Pulmonary artery endothelial cell (primary cell): ENCODE data around the gene SMIM35. TPM values are rescaled to one million over a fixed set of nuclear protein-coding genes. Genes with fewer than 3 reads are reported as not detected.
"Not testable (repeated sequence)": the region's sequence is repeated elsewhere in the genome, so short reads cannot be mapped to it uniquely, and the experiment has no call there.

Experiments
- DNase-seq: peaks from one replicate; pipeline ENCODE4 v3.0.0-alpha.2; 2011; ENCODE audit warnings: low read depth, low spot score
- total RNA-seq: library from RNA; depleted of rRNA; stranded (reverse); fragments of >200 nt; gene quantifications from 2 replicates; pipeline ENCODE4 v1.2.3, GENCODE V29; 2014

Gene SMIM35
- total RNA-seq, 1 donor from 2014 or later: not detected

- DNase-seq: no peak
These were observed 97.2 kb downstream of the SMIM35 start for GRCh38 chr11:117989351-117990102.

GRCh38 chr11:117986981-117987574 is 99.7 kb downstream of the SMIM35 start:
- DNase-seq: no peak

GRCh38 chr11:117985953-117986887 is 100.5 kb downstream of the SMIM35 start, which contains the start of gene IL10RA:
IL10RA (plus strand) TSS chr11:117986394; CDS start chr11:117986468, 74 bp downstream.
- no peak for DNase-seq

- DNase-seq: no peak
These were observed 102.3 kb downstream of the SMIM35 start for GRCh38 chr11:117984476-117984875.

GRCh38 chr11:117983163-117983475 is 103.6 kb downstream of the SMIM35 start:
- DNase-seq: no peak

GRCh38 chr11:117980720-117981119 is 106.0 kb downstream of the SMIM35 start:
- DNase-seq: no peak

GRCh38 chr11:117980280-117980679 is 106.5 kb downstream of the SMIM35 start:
- no peak for DNase-seq

GRCh38 chr11:117979481-117980211 is 107.1 kb downstream of the SMIM35 start:
- no peak for DNase-seq

GRCh38 chr11:117978991-117979390 is 107.8 kb downstream of the SMIM35 start:
- DNase-seq: no peak

GRCh38 chr11:117978291-117978910 is 108.4 kb downstream of the SMIM35 start:
- not testable (repeated sequence) for DNase-seq

GRCh38 chr11:117977612-117978264 is 109.0 kb downstream of the SMIM35 start:
- not testable (repeated sequence) for DNase-seq

GRCh38 chr11:117977029-117977428 is 109.7 kb downstream of the SMIM35 start:
- no peak for DNase-seq

GRCh38 chr11:117976445-117976844 is 110.3 kb downstream of the SMIM35 start:
- no peak for DNase-seq

GRCh38 chr11:117973503-117973860 is 113.3 kb downstream of the SMIM35 start:
- no peak for DNase-seq

GRCh38 chr11:117972629-117973502 is 113.9 kb downstream of the SMIM35 start:
- peak; percentile 62 for DNase-seq

GRCh38 chr11:117972044-117972443 is 114.7 kb downstream of the SMIM35 start:
- no peak for DNase-seq

GRCh38 chr11:117970400-117971024 is 116.3 kb downstream of the SMIM35 start:
- DNase-seq: no peak

GRCh38 chr11:117969160-117969991 is 117.4 kb downstream of the SMIM35 start:
- no peak for DNase-seq
